ENCODE data around the gene UNC13C.

Gene UNC13C

DNA sequence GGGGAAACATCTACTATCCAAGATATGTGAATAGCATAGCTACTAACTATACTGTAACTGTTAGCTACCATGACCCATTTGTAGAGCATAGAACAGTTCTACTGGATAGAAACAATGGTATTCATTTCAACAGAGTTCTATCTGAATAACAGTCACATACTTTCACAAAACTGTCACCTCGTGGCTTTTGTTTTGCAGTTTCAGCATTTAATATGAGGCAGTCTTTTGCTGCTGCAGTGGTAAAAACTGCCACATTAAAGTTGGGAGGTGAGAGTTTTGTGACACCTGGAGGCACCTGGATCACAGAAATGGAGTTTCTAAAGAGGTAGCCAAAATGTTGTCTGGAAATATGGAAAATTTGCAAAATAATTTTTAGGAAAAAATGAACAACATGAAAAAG is 578.0 kb downstream of the UNC13C start:
- H3K9me2 ChIP-seq (replicated peaks; ENCODE audit: control insufficient read depth, low read length) = no peaks in the 10 kb centered on the region
- H3K4me3 ChIP-seq (ENCODE audit: low read length) = no peak overlapping the region
- no peaks in the 10 kb centered on the region for H3K9me3 ChIP-seq (ENCODE audit: control insufficient read depth, insufficient read depth, low read length)
- H3K4me2 ChIP-seq (ENCODE audit: low read length) = no peak overlapping the region
- H3K27ac ChIP-seq (ENCODE audit: low read depth, low read length) = no peak overlapping the region
- no peaks in the 10 kb centered on the region for H3K79me2 ChIP-seq (ENCODE audit: control insufficient read depth, low read length)
- H4K20me1 ChIP-seq (ENCODE audit: control insufficient read depth, insufficient read depth, low read depth, low read length) = no peaks in the 10 kb centered on the region
- no peaks in the 10 kb centered on the region for H3K4me1 ChIP-seq (ENCODE audit: control insufficient read depth, low read length)
- no peaks in the 10 kb centered on the region for H3F3A ChIP-seq (ENCODE audit: control insufficient read depth, insufficient read depth)
- no peaks in the 10 kb centered on the region for H3K36me3 ChIP-seq (ENCODE audit: control insufficient read depth, low read length)
- TF ChIP-seq, protein P1, sequence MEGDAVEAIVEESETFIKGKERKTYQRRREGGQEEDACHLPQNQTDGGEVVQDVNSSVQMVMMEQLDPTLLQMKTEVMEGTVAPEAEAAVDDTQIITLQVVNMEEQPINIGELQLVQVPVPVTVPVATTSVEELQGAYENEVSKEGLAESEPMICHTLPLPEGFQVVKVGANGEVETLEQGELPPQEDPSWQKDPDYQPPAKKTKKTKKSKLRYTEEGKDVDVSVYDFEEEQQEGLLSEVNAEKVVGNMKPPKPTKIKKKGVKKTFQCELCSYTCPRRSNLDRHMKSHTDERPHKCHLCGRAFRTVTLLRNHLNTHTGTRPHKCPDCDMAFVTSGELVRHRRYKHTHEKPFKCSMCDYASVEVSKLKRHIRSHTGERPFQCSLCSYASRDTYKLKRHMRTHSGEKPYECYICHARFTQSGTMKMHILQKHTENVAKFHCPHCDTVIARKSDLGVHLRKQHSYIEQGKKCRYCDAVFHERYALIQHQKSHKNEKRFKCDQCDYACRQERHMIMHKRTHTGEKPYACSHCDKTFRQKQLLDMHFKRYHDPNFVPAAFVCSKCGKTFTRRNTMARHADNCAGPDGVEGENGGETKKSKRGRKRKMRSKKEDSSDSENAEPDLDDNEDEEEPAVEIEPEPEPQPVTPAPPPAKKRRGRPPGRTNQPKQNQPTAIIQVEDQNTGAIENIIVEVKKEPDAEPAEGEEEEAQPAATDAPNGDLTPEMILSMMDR (IDR thresholded peaks at IDR 0.05; ENCODE audit: low read depth, low read length, poor library complexity, severe bottlenecking) = no peak
- TF ChIP-seq EZH2phosphoT487 (IDR thresholded peaks at IDR 0.05; ENCODE audit: borderline replicate concordance, low read length) = no peak
- no peaks in the 10 kb centered on the region for H3K27me3 ChIP-seq (ENCODE audit: control insufficient read depth, low read length)

DNA sequence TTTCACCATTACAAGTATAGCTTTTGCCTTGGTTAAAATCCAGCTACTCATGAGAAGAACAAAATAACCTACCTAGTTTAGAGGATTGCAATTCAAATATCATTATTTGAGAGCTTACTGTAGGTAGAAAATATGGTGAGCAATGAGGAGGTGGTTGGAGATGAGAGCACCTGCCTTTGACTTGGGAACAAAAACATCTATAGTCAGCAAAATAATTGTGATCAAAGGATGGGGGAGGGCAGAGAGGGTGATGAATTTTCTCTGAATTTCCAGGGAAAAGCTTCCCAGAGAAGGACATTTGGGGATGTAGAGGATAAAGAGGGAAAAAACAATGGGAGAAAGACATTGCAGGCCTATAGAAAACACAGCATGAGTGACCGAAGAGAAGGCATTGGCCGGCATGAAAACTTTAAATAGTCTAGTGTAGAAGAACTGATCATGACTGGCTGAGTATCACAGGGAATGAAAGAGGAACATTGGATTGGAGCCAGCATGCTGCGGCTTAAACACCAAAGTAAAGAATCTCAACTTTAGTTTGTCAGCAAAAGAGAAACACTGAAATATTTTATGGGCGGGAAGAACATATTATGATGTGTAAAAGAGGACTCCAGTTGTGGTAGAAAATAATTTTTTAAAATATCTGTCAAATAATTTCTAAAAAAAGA is 581.3 kb downstream of the UNC13C start:
- Histone ChIP-seq H3K9me2 (replicated peaks; ENCODE audit: control insufficient read depth, low read length) (no peaks in the 10 kb centered on the region), H3F3A (ENCODE audit: control insufficient read depth, insufficient read depth) (no peaks in the 10 kb centered on the region), H3K4me1 (ENCODE audit: control insufficient read depth, low read length) (no peaks in the 10 kb centered on the region), H4K20me1 (ENCODE audit: control insufficient read depth, insufficient read depth, low read depth, low read length) (no peaks in the 10 kb centered on the region), H3K36me3 (ENCODE audit: control insufficient read depth, low read length) (no peaks in the 10 kb centered on the region), H3K9me3 (ENCODE audit: control insufficient read depth, insufficient read depth, low read length) (no peaks in the 10 kb centered on the region), H3K4me3 (ENCODE audit: low read length) (no peak overlapping the region), H3K4me2 (ENCODE audit: low read length) (no peak overlapping the region), H3K79me2 (ENCODE audit: control insufficient read depth, low read length) (no peaks in the 10 kb centered on the region), H3K27me3 (ENCODE audit: control insufficient read depth, low read length) (no peaks in the 10 kb centered on the region), H3K27ac (ENCODE audit: low read depth, low read length) (no peak overlapping the region)
- TF ChIP-seq, protein P1 (IDR thresholded peaks at IDR 0.05; ENCODE audit: low read depth, low read length, poor library complexity, severe bottlenecking) = no peak

GRCh38 chr15:54560417-54560816 is 582.2 kb downstream of the UNC13C start:
- Histone ChIP-seq H3K27ac (ENCODE audit: low read depth, low read length) (no peak overlapping the region), H3K27me3 (ENCODE audit: control insufficient read depth, low read length) (no peaks in the 10 kb centered on the region), H3K4me3 (ENCODE audit: low read length) (no peak overlapping the region), H3K79me2 (ENCODE audit: control insufficient read depth, low read length) (no peaks in the 10 kb centered on the region), H3K4me2 (ENCODE audit: low read length) (no peak overlapping the region), H3K9me2 (replicated peaks; ENCODE audit: control insufficient read depth, low read length) (no peaks in the 10 kb centered on the region), H3K36me3 (ENCODE audit: control insufficient read depth, low read length) (no peaks in the 10 kb centered on the region), H3K9me3 (ENCODE audit: control insufficient read depth, insufficient read depth, low read length) (no peaks in the 10 kb centered on the region), H3F3A (ENCODE audit: control insufficient read depth, insufficient read depth) (no peaks in the 10 kb centered on the region), H3K4me1 (ENCODE audit: control insufficient read depth, low read length) (no peaks in the 10 kb centered on the region), H4K20me1 (ENCODE audit: control insufficient read depth, insufficient read depth, low read depth, low read length) (no peaks in the 10 kb centered on the region)
- no peak for TF ChIP-seq EZH2phosphoT487 (IDR thresholded peaks at IDR 0.05; ENCODE audit: borderline replicate concordance, low read length)
- TF ChIP-seq, protein P1 (IDR thresholded peaks at IDR 0.05; ENCODE audit: low read depth, low read length, poor library complexity, severe bottlenecking) = no peak
